ENCODE measurements around the gene C1orf116.

DNA sequence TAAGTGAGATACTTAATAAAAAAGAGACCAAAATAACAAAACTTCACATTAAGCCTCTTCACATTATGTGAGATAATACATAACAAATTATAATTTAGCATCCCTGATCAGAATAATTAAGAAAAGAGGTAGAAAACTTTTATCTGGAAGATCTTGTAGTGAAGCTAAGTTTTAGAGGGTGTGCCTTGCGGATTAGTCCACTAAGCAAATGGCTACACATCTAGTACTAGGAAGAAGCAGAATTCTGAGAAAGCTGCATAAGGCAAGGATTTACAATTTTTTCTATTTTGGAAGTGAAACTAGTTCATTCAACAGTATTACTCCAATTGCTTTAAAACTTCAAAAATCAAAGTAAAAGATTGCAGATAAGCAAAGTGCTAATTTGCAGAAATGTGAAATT is 14.9 kb upstream of the C1orf116 start:
- TF ChIP-seq, protein P1, sequence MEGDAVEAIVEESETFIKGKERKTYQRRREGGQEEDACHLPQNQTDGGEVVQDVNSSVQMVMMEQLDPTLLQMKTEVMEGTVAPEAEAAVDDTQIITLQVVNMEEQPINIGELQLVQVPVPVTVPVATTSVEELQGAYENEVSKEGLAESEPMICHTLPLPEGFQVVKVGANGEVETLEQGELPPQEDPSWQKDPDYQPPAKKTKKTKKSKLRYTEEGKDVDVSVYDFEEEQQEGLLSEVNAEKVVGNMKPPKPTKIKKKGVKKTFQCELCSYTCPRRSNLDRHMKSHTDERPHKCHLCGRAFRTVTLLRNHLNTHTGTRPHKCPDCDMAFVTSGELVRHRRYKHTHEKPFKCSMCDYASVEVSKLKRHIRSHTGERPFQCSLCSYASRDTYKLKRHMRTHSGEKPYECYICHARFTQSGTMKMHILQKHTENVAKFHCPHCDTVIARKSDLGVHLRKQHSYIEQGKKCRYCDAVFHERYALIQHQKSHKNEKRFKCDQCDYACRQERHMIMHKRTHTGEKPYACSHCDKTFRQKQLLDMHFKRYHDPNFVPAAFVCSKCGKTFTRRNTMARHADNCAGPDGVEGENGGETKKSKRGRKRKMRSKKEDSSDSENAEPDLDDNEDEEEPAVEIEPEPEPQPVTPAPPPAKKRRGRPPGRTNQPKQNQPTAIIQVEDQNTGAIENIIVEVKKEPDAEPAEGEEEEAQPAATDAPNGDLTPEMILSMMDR (IDR thresholded peaks at IDR 0.05), result no peak
- TF ChIP-seq EZH2phosphoT487 (IDR thresholded peaks at IDR 0.05) (no peak), EZH2 (IDR thresholded peaks at IDR 0.05) (no peak)

All from neural progenitor cell (in vitro differentiated cells).